ENCODE measurements around the gene LHPP.

The LHPP gene

DNA sequence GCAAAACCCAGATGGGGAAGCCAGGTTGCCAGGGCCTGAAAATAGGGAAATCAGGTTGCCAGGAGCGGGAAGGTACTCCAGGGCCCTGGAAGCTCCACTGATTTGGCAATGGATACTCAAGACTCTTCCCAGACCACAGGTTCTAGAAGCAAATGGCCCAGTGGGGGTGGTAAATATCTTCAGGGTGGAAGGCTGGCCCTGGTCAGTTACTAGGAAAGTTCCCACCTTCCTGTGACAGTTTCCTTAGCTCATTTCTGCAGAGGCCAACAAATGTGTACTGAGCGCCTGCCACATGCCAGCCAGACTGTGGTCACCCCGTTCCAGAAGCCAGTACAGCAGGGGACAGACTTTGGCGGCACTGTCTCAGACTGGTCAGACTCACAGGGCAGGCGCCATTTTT lies 168.9 kb downstream of the LHPP start:
- DNase-seq, result no peak

DNA sequence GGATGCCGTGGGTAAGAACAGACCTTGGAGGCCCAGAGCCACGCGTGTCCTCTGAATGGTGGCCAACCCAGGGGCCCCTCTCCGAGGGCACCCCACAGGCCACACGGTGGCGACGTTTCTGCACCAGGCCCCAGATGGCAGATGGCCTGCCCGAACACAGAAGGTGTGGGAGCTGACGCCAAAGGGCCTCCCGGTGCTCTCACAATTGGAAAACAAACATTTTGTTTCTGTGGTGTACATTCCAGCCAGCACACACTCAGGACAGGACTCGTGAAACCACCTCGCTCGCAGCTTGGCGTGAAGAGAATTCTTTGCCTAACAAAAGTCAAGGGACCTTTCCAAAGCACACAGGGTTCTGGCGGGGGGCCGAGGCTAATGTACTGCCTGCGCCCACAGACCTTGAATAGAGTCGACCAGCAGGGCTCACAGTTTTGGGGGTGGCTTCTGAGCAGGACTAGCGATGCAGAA lies 170.5 kb downstream of the LHPP start:
- no peak for DNase-seq

DNA sequence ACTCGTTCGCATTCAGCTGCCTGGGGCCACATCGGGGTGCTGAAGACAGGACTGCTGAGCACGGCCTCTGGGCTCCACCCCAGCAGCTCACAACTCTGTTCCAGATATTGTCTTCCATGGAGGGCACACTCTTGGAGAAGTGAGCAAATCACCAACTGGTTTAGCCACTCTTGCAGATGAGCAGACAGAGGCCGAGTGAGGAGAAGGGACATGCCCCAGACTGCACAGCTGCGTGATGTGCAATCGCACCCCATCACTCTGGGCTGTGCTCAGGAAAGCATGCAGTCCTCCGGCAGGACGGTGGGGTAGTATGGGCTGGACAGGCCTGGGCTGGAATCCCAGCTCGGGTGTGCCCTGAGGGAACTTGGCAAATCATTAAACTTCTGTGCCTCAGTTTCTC lies 170.9 kb downstream of the LHPP start:
- DNase-seq, result no peak

DNA sequence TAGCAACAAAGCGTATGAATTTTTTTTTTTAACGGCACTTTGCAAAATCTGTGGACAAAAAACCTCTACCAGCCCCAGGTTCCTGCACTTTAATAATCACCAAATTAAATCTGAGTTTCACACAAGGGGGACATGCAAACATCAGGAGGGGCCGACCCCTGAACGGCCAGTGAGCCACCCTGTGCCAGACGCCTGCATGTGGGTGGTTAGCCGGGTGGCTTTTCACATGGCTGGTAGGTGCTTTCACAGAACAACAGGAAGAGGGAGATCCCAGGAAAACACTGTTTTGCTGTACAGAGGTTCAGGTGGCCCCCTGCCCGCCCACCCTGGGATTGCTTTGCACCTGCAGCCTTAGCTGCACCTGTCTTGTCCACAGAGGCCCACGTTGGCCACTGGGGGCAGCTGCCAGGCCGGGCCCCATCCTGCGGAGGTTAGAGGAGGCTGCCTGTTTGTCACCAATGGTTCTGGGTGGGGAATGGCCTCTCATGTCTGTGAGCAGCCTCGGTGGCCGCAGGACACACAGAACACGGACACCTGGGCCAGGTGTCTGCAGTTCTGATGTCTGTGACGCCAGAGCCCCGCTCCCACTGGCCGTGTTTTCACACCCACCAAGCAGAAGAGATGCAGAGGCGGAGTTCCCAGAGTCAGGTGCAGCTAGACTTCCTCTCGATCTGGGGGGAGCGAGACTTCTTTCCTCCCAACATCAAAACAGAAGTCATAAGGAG lies 174.8 kb downstream of the LHPP start:
- no peak for DNase-seq

DNA sequence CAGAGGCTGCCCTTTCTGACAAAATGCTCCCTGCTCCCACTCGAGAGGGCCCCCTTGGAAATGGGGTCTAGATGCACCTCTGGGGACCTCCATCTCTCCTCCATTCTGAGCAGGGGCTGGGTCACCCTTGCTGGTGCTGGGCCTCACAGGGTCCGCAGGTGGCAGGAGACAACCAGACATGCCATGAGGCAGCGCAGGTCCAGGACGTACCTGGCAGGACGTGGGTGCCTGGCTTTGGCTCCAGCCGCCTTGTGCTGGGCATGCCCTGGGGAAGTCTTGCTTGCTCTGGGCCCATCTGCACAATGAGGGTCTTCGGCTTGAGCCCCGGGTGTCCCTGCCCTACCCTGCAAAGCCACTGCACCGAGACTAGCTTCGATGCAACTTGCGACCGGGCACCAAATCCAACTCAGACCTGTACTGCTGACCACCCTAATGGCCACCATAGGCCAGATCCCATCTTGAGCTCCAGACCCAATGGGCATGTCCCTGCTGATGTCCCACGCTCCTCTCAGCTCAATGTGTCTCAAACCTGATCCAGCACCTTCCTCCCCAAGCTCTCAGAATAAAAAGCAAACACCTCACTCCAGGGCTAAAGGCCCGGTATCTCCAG lies 175.6 kb downstream of the LHPP start:
- DNase-seq, result no peak

DNA sequence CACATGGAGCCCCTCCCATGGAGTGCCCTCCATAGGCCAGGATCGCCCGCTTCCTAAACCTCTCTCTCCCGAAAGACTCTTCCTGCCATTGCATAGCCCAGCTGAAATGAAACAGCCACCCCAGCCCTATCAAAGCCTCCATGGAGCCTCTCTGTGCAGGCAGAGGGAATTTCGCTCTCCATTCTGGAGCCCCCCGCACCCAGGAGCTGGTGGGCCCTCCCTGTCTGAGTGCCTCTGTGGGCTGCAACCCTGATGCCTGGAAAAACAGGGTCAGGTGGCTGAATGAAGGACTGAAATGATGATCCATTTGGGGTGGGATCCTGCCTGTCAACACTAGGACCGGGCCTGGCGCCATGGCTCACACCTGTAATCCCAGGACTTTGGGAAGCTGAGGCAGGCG lies 176.1 kb downstream of the LHPP start:
- no peak for DNase-seq

DNA sequence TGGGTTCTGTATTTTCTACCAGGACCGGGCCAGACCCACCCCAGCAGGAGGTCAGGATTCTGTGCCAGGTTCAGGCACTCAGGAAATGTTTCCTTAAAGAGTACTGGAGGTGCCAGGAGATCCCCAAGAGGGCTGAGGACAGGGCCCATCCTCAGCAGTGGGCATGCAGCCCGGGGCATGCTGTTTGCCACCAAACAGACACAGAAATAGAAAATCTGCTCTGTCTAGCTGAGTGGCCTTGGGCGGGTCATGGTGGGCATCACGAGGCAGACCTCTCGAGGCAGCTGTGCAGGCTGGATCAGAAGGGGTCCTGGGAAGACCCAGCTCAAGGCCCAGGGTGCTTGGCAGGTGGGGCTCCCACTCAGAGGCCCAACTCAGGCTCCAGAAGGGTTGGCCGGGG lies 177.6 kb downstream of the LHPP start:
- no peak for DNase-seq

DNA sequence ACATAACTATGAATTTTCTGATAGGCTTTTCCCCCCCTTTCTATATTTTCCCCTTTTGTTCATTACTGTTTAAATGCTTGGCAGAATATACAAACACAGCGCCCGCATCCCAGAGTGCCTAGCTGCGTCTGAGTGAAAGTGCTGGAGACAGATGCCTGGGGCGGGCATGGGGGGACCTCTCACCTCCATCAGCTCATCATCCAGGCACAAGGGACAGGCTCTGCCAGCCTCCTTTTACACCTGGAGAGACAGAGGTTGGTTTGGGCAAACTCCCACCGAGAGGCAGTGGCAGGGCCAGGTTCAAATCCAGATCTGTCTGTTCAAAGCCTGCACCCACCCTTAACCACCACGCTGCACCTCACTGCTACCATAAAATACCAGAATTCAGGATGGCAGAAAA lies 178.0 kb downstream of the LHPP start:
- no peak for DNase-seq

DNA sequence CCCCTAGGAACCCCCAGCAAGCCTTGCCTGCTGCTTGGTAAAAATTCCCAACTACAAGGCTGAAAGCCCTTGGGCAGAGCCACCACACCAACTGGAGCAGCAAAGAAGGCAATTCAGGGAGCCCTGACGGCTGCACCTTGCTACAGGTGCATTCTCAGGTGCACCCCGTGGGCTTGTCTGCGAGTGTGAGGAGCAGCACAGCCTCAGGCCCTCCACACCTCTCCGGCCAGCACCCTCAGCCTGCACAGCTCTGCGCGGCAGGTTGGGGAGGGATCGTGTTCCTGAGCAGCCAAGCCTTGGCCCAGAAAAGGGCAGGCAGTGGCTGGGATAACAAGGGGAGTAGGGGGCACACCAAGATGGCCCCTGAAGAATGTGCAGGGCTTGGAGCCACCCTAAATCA lies 178.4 kb downstream of the LHPP start:
- no peak for DNase-seq

DNA sequence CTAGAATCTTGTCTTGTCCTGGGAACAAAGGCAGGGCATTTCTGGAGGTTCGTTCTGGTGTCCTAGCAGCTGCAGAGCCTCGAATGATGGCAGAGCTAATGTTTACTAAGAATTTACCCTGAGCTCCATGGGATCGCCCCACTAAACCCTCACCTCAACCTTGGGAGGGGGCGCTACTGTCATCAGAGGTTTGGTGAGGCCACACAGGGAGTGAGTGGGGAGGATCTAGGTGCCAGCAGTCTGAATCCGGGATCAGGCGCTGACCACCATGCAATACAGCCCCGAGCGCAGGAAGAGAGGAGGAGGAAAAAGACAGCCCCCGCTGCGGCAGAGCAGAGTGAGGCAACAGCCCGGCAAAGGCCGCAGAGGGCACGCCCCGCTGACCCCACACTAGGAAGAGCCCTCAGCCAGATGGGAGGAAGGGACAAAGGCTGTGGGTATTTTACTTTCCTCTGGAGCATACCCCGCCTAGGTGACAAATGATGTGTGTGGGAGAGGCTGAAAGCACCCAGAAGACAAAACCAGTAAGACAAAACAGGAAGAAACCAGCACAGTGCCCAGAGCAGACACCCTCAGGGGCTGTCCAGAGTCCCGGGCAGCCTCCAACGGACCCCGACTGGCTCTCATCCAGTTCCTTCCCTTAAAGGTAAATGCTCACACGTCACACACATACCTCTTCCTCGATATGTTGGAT lies 179.1 kb downstream of the LHPP start:
- DNase-seq, result peak; percentile 76

DNA sequence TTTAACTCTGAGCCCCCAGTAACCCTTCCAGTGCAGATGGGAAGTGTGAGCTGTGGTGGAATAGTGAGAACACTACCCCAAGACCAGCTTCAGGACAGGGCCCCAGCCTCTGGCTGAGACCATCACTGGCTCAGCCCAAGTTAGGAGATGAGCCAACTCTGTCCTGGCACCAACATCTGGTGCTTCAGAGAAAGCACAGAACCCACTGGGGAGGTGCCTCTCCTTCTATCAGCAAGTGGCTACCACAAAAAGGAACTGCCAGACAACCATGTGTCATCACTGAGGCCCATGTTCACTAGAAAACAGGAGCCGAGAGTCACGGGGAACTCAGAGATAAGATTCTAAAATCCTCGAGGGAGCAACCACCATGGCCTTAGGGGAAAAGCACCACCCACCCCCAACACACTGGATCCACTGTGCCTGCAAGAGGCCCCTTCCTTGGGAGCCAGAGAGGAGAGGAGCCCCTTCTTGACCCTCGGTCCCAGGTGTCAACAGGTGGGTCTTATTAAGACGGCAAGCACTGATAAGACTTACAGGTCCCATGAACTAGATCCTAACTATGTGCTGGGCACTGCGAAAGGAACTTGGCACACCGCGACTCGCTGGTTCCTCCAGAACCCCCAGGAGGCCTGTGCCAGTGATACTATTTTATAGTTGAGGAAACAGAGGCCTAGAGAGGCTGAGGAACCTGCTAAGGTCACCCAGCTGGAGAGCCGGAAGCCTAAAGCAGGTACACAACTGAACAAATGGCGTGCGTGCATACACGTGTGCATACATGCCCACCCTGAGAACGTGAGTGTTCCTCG lies 179.9 kb downstream of the LHPP start:
- DNase-seq, result peak; percentile 76

DNA sequence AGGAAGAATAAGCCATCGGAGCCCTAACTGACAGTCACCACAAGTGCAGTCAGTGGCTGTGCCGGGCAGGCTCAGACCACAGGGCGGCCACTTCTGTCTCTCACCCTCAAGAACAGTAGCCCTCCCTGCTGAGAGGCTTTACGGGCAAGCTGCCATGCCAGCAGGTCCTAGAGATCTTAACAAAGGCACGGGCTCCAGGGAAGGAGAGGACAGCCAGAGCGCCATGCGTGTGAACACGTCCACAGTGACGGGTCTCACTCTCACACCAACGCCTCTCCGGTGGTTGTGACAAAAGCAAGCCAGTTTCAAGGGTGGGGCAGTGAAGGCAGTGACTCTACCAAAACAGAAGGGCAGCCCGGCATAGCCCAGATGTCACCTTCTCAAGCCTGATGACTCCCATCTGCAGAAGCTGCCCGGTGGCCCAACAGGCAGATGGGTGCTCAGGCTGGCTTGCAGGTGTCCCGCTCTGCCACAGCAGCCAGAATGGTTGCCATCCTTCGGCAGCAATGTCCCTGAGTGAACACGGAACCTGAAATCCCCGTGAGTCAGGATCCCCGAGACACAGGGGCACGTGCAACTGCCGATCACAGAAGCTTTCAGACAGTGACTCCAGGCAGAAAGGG lies 180.6 kb downstream of the LHPP start:
- DNase-seq, result no peak

DNA sequence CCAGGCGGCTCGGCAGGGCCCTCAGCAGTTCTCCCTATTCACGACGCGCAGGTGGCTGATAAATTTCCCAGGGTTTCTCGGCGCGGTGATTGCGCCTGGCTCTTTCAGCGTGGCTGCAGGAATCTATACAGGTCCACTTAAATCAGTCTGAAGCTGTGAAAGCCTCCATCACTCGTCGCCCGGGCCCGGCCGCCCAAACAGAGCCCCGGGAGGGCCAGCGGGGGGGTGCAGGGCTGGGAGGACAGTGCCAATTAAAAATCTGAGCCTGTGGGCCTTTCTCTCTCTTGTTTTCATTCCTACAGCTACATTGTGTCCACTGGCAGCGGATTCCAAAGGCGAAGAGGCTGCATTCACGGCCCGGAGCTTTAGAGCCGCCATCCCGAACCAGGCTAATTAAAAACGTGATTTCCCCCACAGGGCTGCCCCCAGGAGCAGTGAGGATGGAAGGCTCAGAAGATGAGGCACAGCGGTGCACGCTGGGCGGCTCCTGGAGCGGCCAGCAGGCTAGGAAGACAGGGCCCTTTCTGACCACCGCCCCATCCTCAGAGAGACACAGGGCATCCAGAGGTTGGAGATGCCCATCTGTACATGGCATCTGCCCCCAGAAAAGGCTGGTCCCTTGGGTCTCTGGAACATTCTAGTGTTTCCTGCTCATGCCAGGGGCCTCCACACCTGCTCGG lies 181.8 kb downstream of the LHPP start:
- DNase-seq, result no peak

DNA sequence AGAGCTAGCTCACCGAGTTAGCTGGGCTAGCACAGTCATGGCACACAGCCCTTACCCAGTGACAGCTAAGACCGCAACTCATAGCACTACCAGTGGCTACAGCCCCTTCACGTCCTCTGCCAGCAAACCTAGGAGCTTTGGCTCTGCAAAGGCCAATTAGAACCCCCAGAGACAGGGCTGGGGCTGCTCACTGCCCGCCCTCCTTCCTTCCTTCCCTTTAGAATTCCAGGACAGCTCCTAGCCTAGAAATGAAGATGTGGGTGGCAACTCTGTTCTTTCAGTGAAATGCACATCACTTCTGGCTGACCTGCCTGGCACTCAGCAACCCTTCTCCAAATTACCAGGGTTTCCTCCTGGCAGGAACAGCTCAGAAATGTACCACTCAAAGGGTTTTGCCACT lies 182.6 kb downstream of the LHPP start:
- no peak for DNase-seq

DNA sequence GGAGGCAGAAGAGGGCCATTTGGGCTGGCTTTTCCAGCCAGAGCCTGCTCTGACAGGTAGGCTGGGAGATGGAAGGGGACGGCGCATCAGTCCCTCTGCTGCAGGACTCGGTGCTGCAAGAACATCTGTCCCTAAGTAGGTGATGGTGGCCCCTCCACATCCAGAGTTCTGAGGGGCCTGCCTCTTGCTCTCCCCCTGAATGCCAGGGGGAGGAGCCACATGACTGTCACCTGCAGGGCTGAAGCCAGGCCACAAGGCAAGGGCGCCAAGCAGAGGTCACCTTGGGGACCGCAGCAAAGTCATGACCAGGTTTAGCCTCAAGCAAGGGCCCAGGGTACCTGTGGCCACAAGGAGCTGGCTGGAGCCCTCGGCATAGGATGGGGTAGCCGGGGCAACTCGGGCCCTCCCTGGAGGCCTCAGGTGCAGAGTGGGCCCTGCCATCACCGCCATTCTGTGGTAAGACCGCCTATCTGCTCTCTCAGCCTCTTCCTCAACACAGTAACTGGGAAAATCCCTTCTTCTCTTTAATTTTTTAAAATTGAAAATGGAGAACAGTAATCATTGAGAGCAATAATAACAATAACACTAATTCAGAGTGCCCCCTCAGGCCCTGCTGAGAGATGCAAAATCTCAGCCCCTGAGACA lies 183.3 kb downstream of the LHPP start:
- DNase-seq, result no peak

DNA sequence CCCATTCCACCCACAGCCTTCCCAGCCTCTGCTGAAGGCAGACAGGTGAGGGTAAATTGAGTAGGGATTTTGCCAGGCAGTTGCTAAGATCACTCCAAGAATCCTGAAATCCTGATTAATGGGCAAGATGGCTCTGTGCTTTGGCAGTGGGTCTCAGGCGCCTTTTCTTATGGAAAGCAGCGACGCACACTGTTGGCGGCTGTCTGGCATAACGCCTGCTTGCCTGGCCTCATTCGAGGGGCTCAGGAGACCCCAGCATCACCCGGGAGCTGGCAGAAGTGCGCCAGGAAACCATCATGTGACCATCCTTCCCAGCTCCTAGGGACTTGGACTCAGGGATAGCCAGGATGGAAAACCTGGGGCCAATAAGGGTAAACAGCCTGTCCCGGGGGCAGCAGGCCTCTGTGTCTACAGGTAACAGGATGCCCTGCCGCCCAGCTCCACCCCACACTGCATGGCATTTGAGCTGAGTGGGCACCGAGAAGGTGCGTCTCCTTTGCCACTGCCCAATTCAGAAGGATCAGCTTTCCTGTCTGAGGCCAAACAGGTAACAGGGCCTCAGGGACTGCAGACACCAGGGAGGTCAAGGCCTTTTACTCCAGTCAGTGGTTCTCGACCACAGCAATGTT lies 184.0 kb downstream of the LHPP start:
- no peak for DNase-seq

DNA sequence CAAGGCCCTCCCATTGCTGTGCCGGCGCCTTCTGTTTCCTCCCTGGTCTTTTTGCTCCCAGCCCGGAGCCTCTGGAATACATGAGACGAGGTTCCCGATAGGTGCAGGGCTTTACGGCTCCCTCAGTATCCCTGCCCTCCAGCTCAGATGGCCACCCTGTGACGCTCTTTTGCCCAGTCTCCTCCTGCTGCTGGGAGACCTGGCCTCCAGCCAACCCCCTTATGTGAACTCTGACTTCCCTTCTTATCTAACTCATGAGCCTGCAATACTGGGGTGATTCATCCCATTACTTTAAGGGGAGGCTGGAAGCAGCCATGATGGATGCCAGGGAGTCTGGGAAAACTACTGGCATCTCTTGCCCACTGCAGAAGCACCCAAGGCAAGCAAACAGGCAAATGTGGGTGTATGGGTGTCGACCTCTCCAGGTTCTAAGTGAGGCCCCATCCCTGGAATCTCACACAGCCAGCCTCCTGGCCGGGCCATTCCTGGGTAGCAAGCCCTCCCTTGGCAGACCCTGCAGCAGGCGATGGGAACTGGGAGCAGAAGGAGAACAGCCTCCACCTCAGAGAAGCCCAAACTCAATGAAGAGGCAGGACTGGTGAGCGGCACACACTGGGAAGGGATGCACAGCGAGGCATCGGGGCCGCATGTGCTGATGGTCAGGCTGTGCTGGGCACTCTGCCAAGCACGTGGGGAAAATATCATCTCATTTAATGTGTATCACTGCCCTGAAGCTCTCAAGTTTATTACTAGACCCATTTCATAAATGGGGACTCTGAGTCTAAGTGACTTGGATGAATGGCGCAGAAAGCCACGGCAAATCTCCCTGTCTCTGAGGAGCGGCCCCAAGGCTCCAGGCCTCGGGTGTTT lies 185.1 kb downstream of the LHPP start:
- no peak for DNase-seq

DNA sequence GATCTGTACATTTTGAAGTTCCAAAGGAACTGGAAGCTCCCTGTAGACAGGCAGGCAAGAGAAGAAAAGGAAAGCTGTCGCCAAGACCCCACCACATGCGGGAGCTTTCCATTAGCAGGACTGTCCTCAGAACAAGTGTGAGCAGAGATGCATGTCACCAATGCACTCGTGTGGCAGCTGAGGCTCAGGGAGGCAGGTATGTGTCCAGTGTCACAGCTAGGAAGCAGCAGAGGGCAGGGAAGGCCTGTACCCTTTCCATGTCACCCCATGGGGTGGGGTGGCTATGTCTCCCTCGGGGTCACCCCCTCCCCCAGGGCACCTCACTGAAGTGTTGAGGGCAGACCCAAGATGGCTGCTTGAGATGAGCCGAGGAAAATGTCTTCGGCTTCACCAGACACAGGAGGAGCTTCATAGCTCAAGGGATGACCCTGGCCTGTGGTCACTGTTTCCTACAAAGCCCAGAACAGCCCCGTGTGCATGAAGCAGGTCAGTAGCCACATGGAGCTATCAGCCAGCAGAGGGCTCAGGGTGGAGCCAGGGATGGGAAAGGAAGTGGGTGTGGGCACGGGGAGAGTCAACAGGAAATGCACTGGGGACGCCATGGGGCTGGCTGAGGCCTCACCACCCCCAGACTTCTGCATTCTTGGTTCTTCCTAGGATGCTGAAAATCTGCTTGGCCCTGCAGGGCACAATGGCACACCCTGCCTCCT lies 186.0 kb downstream of the LHPP start:
- peak; percentile 70 for DNase-seq

DNA sequence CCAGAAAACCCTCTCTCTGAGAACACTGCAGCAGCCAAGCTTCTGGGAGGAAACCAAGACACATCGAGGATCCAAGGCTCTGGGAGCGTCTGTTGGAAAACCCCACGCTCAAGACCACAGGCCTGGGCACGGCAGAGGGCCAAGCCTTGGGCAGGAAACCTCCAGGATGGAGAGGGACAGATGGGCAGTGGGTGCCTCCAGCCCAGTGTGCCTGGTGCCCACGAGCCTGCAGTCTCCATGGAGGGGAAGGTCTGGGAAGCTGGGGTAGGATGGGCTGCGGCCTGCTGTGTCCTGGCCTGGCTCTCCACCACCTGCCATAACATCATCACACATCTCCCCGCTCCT lies 186.5 kb downstream of the LHPP start:
- DNase-seq, result no peak

DNA sequence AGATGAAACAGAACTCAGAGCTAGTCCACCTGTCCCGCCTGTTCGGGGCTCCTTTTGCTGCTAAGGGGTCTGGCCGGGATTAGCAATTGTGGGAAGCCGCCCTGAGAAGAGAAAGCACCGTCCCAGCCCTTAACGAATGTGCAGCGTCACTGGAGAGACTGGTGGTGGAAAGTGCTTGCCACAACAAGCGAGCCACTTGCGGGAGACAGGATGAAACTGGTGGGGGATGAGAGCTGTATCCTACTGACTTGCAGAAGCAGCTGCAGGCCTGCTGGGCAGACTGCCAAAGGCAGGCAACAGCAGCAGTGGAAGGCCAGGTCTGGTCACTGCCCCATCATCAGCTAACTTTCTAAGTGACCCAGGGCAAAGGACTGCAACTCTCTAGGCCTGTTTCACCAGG lies 187.1 kb downstream of the LHPP start:
- peak; percentile 28 for DNase-seq

All from KG1 (cell line).